A549 (cell line): ENCODE results near the gene YOD1.

Source experiments
- CTCF ChIP-seq: fragments of >200 bp; sonication (Bioruptor Twin); formaldehyde crosslinking; IDR thresholded peaks from 3 replicates; pipeline ENCODE4 v1.5.1; 2016
- MAFK ChIP-seq: fragments of 450-650 bp; IDR thresholded peaks from 2 replicates; pipeline ENCODE4 v1.6.1; 2014; ENCODE audit not compliant: partially characterized antibody
- POLR2A ChIP-seq: IDR thresholded peaks from 2 replicates; pipeline ENCODE4 v1.6.1; 2012; ENCODE audit warnings: mild to moderate bottlenecking, low read length

GRCh38 chr1:207070811-207071210 is 19.8 kb upstream of the YOD1 start:
- TF ChIP-seq POLR2A (no peak), MAFK (no peak), CTCF (no peak)
